ENCODE results near the gene GPANK1.
"Not testable (repeated sequence)": the region's sequence is repeated elsewhere in the genome, so short reads cannot be mapped to it uniquely, and the experiment has no call there.

The GPANK1 gene

GRCh38 chr6:31664790-31665500 lies at the start of gene GPANK1:
Gene GPANK1 (minus strand): TSS chr6:31664997. CDS start chr6:31664478, 519 bp downstream.
- no peak for TF ChIP-seq CTCF (IDR thresholded peaks at IDR 0.05; ENCODE audit: low read depth, low read length, missing control alignments)
- H3K4me3 ChIP-seq (replicated peaks; ENCODE audit: low read depth, low read length), result peak within 1 kb of the TSS; percentile 97
- peak; percentile 95 for DNase-seq (ENCODE audit: extremely low read depth, low read depth)

GRCh38 chr6:31713991-31714684 lies 49.3 kb upstream of the GPANK1 start:
- no peak for DNase-seq (ENCODE audit: extremely low read depth, low read depth)
- TF ChIP-seq CTCF (IDR thresholded peaks at IDR 0.05; ENCODE audit: low read depth, low read length, missing control alignments), result no peak
- no peak overlapping the region for H3K4me3 ChIP-seq (replicated peaks; ENCODE audit: low read depth, low read length)

- DNase-seq (ENCODE audit: extremely low read depth, low read depth), result no peak
- no peak overlapping the region for H3K4me3 ChIP-seq (replicated peaks; ENCODE audit: low read depth, low read length)
- no peak for TF ChIP-seq CTCF (IDR thresholded peaks at IDR 0.05; ENCODE audit: low read depth, low read length, missing control alignments)
Observed at GRCh38 chr6:31713465-31713864, 48.7 kb upstream of the GPANK1 start.

GRCh38 chr6:31712296-31712695 lies 47.5 kb upstream of the GPANK1 start:
- no peak overlapping the region for H3K4me3 ChIP-seq (replicated peaks; ENCODE audit: low read depth, low read length)
- peak; percentile 4 for TF ChIP-seq CTCF (IDR thresholded peaks at IDR 0.05; ENCODE audit: low read depth, low read length, missing control alignments)
- no peak for DNase-seq (ENCODE audit: extremely low read depth, low read depth)

- no peak for DNase-seq (ENCODE audit: extremely low read depth, low read depth)
- no peak for TF ChIP-seq CTCF (IDR thresholded peaks at IDR 0.05; ENCODE audit: low read depth, low read length, missing control alignments)
- H3K4me3 ChIP-seq (replicated peaks; ENCODE audit: low read depth, low read length), result no peak overlapping the region
Observed at GRCh38 chr6:31711233-31711632, 46.4 kb upstream of the GPANK1 start.

GRCh38 chr6:31710523-31711219 lies 45.9 kb upstream of the GPANK1 start:
- no peak for TF ChIP-seq CTCF (IDR thresholded peaks at IDR 0.05; ENCODE audit: low read depth, low read length, missing control alignments)
- DNase-seq (ENCODE audit: extremely low read depth, low read depth), result no peak
- H3K4me3 ChIP-seq (replicated peaks; ENCODE audit: low read depth, low read length), result no peak overlapping the region

- H3K4me3 ChIP-seq (replicated peaks; ENCODE audit: low read depth, low read length); DNase-seq (ENCODE audit: extremely low read depth, low read depth): not testable (repeated sequence)
Observed at GRCh38 chr6:31709157-31709556, 44.4 kb upstream of the GPANK1 start.

Data from HFF-Myc (cell line).